ENCODE measurements around the gene DENND5B.

The DENND5B gene

DNA sequence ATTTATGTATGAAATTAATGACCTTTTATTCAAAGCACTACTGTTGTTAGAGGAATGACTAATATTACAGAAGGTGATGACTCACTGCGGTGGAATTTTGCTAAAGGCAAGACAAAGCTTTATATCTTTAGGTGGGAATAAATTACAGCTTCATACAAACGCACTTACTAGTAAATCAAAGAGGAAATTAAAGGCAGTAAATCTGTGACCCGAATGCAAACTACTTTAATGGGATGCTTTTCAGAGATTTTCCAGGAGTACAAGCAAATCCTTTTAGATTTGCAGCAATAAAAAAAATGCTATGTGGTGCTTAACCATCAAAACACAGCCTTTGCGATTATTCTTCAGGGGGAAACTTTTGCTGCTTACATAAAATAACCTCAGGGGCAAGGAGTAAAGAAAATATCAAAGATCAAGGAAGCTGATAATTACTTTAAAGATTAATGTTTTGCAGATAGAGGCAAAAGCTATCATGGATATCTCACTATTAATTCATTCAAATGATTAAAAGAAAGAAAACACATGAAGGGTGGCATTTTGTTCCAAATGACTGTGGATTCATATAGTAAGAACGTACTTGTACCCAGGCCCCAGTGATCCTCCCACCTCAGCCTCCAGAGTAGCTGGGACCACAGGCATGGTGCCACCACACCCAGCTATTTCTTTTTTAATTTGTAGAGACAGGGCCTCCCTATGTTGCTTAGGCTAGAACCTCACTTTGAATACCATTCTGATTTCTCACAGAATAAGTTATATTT lies 98.9 kb downstream of the DENND5B start (continued):
- TF ChIP-seq, protein P1, sequence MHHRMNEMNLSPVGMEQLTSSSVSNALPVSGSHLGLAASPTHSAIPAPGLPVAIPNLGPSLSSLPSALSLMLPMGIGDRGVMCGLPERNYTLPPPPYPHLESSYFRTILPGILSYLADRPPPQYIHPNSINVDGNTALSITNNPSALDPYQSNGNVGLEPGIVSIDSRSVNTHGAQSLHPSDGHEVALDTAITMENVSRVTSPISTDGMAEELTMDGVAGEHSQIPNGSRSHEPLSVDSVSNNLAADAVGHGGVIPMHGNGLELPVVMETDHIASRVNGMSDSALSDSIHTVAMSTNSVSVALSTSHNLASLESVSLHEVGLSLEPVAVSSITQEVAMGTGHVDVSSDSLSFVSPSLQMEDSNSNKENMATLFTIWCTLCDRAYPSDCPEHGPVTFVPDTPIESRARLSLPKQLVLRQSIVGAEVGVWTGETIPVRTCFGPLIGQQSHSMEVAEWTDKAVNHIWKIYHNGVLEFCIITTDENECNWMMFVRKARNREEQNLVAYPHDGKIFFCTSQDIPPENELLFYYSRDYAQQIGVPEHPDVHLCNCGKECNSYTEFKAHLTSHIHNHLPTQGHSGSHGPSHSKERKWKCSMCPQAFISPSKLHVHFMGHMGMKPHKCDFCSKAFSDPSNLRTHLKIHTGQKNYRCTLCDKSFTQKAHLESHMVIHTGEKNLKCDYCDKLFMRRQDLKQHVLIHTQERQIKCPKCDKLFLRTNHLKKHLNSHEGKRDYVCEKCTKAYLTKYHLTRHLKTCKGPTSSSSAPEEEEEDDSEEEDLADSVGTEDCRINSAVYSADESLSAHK (tag by site-specific recombination; IDR thresholded peaks at IDR 0.05): peak; percentile 71; the same call in 1 of the 2 replicates
- TF ChIP-seq ZFP3 (tag by site-specific recombination; IDR thresholded peaks at IDR 0.05; ENCODE audit: low read depth) (no peak), SP2 (tag by site-specific recombination; IDR thresholded peaks at IDR 0.05) (no peak), ZNF223 (tag by site-specific recombination; IDR thresholded peaks at IDR 0.05) (no peak), ZNF324 (tag by site-specific recombination; IDR thresholded peaks at IDR 0.05) (no peak), IKZF3 (tag by site-specific recombination; IDR thresholded peaks at IDR 0.05) (peak; percentile 71), MEIS1 (CRISPR knock-in tag; IDR thresholded peaks at IDR 0.05; ENCODE audit: borderline replicate concordance) (no peak), ZNF214 (tag by site-specific recombination; IDR thresholded peaks at IDR 0.05; ENCODE audit: borderline replicate concordance) (no peak), ZNF658 (tag by site-specific recombination; IDR thresholded peaks at IDR 0.05) (no peak), ZFP41 (tag by site-specific recombination; IDR thresholded peaks at IDR 0.05; ENCODE audit: borderline replicate concordance) (no peak), YY2 (tag by site-specific recombination; IDR thresholded peaks at IDR 0.05) (no peak), KLF9 (tag by site-specific recombination; IDR thresholded peaks at IDR 0.05; ENCODE audit: low read depth) (no peak), ZNF501 (tag by site-specific recombination; IDR thresholded peaks at IDR 0.05) (no peak), ZNF350 (tag by site-specific recombination; IDR thresholded peaks at IDR 0.05) (no peak), ZFP37 (tag by site-specific recombination; IDR thresholded peaks at IDR 0.05) (no peak), ZNF132 (tag by site-specific recombination; IDR thresholded peaks at IDR 0.05; ENCODE audit: borderline replicate concordance) (no peak)
- TF ChIP-seq, protein P2, sequence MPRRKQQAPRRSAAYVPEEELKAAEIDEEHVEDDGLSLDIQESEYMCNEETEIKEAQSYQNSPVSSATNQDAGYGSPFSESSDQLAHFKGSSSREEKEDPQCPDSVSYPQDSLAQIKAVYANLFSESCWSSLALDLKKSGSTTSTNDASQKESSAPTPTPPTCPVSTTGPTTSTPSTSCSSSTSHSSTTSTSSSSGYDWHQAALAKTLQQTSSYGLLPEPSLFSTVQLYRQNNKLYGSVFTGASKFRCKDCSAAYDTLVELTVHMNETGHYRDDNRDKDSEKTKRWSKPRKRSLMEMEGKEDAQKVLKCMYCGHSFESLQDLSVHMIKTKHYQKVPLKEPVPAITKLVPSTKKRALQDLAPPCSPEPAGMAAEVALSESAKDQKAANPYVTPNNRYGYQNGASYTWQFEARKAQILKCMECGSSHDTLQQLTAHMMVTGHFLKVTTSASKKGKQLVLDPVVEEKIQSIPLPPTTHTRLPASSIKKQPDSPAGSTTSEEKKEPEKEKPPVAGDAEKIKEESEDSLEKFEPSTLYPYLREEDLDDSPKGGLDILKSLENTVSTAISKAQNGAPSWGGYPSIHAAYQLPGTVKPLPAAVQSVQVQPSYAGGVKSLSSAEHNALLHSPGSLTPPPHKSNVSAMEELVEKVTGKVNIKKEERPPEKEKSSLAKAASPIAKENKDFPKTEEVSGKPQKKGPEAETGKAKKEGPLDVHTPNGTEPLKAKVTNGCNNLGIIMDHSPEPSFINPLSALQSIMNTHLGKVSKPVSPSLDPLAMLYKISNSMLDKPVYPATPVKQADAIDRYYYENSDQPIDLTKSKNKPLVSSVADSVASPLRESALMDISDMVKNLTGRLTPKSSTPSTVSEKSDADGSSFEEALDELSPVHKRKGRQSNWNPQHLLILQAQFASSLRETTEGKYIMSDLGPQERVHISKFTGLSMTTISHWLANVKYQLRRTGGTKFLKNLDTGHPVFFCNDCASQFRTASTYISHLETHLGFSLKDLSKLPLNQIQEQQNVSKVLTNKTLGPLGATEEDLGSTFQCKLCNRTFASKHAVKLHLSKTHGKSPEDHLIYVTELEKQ (tag by site-specific recombination; IDR thresholded peaks at IDR 0.05; ENCODE audit: borderline replicate concordance): peak; percentile 77; the same call in 1 of the 2 replicates
- TF ChIP-seq, protein P3, sequence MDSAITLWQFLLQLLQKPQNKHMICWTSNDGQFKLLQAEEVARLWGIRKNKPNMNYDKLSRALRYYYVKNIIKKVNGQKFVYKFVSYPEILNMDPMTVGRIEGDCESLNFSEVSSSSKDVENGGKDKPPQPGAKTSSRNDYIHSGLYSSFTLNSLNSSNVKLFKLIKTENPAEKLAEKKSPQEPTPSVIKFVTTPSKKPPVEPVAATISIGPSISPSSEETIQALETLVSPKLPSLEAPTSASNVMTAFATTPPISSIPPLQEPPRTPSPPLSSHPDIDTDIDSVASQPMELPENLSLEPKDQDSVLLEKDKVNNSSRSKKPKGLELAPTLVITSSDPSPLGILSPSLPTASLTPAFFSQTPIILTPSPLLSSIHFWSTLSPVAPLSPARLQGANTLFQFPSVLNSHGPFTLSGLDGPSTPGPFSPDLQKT (IDR thresholded peaks at IDR 0.05; ENCODE audit: borderline replicate concordance, low read depth, low read length): no peak
- TF ChIP-seq, protein P4, sequence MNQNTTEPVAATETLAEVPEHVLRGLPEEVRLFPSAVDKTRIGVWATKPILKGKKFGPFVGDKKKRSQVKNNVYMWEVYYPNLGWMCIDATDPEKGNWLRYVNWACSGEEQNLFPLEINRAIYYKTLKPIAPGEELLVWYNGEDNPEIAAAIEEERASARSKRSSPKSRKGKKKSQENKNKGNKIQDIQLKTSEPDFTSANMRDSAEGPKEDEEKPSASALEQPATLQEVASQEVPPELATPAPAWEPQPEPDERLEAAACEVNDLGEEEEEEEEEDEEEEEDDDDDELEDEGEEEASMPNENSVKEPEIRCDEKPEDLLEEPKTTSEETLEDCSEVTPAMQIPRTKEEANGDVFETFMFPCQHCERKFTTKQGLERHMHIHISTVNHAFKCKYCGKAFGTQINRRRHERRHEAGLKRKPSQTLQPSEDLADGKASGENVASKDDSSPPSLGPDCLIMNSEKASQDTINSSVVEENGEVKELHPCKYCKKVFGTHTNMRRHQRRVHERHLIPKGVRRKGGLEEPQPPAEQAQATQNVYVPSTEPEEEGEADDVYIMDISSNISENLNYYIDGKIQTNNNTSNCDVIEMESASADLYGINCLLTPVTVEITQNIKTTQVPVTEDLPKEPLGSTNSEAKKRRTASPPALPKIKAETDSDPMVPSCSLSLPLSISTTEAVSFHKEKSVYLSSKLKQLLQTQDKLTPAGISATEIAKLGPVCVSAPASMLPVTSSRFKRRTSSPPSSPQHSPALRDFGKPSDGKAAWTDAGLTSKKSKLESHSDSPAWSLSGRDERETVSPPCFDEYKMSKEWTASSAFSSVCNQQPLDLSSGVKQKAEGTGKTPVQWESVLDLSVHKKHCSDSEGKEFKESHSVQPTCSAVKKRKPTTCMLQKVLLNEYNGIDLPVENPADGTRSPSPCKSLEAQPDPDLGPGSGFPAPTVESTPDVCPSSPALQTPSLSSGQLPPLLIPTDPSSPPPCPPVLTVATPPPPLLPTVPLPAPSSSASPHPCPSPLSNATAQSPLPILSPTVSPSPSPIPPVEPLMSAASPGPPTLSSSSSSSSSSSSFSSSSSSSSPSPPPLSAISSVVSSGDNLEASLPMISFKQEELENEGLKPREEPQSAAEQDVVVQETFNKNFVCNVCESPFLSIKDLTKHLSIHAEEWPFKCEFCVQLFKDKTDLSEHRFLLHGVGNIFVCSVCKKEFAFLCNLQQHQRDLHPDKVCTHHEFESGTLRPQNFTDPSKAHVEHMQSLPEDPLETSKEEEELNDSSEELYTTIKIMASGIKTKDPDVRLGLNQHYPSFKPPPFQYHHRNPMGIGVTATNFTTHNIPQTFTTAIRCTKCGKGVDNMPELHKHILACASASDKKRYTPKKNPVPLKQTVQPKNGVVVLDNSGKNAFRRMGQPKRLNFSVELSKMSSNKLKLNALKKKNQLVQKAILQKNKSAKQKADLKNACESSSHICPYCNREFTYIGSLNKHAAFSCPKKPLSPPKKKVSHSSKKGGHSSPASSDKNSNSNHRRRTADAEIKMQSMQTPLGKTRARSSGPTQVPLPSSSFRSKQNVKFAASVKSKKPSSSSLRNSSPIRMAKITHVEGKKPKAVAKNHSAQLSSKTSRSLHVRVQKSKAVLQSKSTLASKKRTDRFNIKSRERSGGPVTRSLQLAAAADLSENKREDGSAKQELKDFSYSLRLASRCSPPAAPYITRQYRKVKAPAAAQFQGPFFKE (tag by site-specific recombination; IDR thresholded peaks at IDR 0.05; ENCODE audit: borderline replicate concordance): no peak
- TF ChIP-seq, protein P5, sequence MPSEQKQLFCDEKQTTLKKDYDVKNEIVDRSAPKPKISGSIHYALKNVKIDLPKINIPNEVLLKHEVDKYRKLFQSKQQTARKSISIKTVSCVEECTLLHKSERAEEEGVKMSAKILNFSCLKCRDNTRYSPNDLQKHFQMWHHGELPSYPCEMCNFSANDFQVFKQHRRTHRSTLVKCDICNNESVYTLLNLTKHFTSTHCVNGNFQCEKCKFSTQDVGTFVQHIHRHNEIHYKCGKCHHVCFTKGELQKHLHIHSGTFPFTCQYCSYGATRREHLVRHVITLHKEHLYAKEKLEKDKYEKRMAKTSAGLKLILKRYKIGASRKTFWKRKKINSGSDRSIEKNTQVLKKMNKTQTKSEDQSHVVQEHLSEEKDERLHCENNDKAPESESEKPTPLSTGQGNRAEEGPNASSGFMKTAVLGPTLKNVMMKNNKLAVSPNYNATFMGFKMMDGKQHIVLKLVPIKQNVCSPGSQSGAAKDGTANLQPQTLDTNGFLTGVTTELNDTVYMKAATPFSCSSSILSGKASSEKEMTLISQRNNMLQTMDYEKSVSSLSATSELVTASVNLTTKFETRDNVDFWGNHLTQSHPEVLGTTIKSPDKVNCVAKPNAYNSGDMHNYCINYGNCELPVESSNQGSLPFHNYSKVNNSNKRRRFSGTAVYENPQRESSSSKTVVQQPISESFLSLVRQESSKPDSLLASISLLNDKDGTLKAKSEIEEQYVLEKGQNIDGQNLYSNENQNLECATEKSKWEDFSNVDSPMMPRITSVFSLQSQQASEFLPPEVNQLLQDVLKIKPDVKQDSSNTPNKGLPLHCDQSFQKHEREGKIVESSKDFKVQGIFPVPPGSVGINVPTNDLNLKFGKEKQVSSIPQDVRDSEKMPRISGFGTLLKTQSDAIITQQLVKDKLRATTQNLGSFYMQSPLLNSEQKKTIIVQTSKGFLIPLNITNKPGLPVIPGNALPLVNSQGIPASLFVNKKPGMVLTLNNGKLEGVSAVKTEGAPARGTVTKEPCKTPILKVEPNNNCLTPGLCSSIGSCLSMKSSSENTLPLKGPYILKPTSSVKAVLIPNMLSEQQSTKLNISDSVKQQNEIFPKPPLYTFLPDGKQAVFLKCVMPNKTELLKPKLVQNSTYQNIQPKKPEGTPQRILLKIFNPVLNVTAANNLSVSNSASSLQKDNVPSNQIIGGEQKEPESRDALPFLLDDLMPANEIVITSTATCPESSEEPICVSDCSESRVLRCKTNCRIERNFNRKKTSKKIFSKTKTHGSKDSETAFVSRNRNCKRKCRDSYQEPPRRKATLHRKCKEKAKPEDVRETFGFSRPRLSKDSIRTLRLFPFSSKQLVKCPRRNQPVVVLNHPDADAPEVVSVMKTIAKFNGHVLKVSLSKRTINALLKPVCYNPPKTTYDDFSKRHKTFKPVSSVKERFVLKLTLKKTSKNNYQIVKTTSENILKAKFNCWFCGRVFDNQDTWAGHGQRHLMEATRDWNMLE (tag by site-specific recombination; conservative IDR thresholded peaks at IDR 0.05; ENCODE audit: low read depth): no peak

Data from HEK293 (cell line).